GM10248 (cell line): ENCODE results near the gene HSF5.

Experiments used
- CTCF ChIA-PET: fragments of 300-600 bp; sonication (Branson Sonifier 250); formaldehyde crosslinking; extraction: SDS; loops from one replicate; lab custom pipeline; 2021; ENCODE audit warnings: antibody characterized with exemption; lab: Yijun Ruan, JAX
- POLR2A ChIA-PET: fragments of 350-650 bp; sonication (Branson Sonifier 250); formaldehyde crosslinking; extraction: SDS; loops from one replicate; lab custom pipeline; 2020; ENCODE audit warnings: antibody characterized with exemption; lab: Yijun Ruan, JAX
- DNase-seq: peaks from one replicate; pipeline ENCODE4 v3.0.0; 2012; ENCODE audit errors: extremely low spot score
- CTCF ChIP-seq: IDR thresholded peaks from 2 replicates; pipeline ENCODE4 v1.5.1; 2012; ENCODE audit warnings: mild to moderate bottlenecking, low read depth; ENCODE audit errors: extremely low read depth, missing control alignments, control extremely low read depth

Gene HSF5

GRCh38 chr17:58480090-58480489, 8.1 kb downstream of the HSF5 start:
- CTCF ChIA-PET = no interaction called here
- TF ChIP-seq CTCF = no peak
- POLR2A ChIA-PET = no interaction called here

DNA sequence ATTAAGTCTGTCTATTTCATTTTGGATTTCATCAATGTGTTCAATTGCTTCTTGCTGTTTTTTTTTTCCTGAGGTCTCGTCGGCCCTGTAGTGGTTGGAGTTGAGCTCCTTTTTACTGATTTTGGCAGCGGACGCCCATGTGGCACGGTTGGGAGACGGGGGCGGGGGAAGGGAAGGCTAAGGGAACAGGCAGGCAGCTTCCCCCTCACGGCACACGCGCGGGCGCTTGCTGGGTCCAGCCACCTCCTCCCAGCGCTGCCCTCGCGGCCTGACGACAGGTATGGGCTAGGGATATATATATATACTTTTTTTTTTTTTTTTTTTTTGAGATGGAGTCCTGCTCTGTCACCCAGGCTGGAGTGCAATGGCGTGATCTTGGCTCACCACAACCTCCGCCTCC, 11.4 kb downstream of the HSF5 start:
- ChIA-PET CTCF (no interaction called here), POLR2A (no interaction called here)
- TF ChIP-seq CTCF = no peak
- no peak for DNase-seq

More at GRCh38 chr17:58480090-58480489, 8.1 kb downstream of the HSF5 start:
- DNase-seq = no peak

DNA sequence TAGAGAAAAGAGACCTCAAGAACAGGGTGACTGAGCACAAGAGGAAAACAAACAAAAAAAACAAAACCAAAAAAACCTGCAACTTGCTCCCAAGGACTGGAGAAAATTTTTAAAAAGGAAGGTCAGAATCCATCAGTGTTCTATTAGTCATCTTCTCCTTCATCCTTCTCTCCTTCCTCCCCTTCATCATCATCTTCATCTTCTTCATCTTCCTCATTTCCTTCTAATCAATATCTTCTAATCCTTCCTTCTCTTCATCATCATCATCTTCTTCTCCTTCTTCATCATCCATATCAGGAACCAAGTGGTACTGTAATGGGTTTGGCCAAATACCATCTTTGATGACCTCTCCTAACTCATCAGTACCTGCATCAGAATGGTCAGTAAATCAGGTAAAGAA, 12.2 kb downstream of the HSF5 start:
- no peak for DNase-seq
- ChIA-PET CTCF (interaction anchor here (2.3 kb wide), 1 partner anchor 13 kb away, joined by 10 read pairs; the partner anchor contains the start of gene HSF5), POLR2A (no interaction called here)
- no peak for TF ChIP-seq CTCF

DNA sequence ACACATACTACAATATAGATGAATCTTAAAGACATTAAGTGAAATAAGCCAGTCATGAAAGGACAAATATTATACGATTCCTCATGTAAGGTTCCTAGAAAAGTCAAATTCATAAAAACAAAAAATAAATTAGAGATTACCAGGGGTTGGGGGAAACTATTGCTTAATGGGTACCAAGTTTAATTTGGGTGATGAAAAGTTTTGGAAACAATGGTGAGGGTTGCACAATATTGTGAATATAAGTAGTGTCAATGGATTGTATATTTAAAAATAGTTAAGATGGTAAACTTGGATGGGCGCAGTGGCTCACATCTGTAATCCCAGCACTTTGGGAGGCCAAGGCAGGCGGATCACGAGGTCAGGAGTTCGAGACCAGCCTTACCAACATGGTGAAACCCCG, 17.9 kb downstream of the HSF5 start:
- CTCF ChIA-PET = no interaction called here
- no peak for TF ChIP-seq CTCF
- POLR2A ChIA-PET = no interaction called here
- no peak for DNase-seq

GRCh38 chr17:58468944-58469343, 19.3 kb downstream of the HSF5 start:
- no peak for DNase-seq
- POLR2A ChIA-PET = no interaction called here
- CTCF ChIA-PET = interaction anchor here (0.7 to 1.2 kb wide), 4 partner anchors 17 to 152 kb away, joined by 3 read pairs; no protein-coding TSS in a partner anchor
- no peak for TF ChIP-seq CTCF

GRCh38 chr17:58455491-58455890, 32.7 kb downstream of the HSF5 start:
- POLR2A ChIA-PET = no interaction called here
- CTCF ChIA-PET = interaction anchor here (0.8 to 1.0 kb wide), 2 partner anchors 31 to 267 kb away, joined by 3 read pairs; no protein-coding TSS in a partner anchor
- DNase-seq = no peak

More at GRCh38 chr17:58455491-58455890, 32.7 kb downstream of the HSF5 start:
- no peak for TF ChIP-seq CTCF
